GM18858 (cell line): ENCODE results near the gene CDC20B.

ENCODE experiments used
- ATAC-seq: cut with Tn5 transposase; IDR thresholded peaks from one replicate; pipeline ENCODE4 v1.9.1; 2021; ENCODE audit not compliant: unreplicated experiment

CDC20B gene

GRCh38 chr5:55172937-55173686 is at the start of gene CDC20B:
TSS of gene CDC20B (minus strand) at chr5:55173177. CDS start at chr5:55173000, 177 bp downstream.
- ATAC-seq: peak; percentile 70

DNA sequence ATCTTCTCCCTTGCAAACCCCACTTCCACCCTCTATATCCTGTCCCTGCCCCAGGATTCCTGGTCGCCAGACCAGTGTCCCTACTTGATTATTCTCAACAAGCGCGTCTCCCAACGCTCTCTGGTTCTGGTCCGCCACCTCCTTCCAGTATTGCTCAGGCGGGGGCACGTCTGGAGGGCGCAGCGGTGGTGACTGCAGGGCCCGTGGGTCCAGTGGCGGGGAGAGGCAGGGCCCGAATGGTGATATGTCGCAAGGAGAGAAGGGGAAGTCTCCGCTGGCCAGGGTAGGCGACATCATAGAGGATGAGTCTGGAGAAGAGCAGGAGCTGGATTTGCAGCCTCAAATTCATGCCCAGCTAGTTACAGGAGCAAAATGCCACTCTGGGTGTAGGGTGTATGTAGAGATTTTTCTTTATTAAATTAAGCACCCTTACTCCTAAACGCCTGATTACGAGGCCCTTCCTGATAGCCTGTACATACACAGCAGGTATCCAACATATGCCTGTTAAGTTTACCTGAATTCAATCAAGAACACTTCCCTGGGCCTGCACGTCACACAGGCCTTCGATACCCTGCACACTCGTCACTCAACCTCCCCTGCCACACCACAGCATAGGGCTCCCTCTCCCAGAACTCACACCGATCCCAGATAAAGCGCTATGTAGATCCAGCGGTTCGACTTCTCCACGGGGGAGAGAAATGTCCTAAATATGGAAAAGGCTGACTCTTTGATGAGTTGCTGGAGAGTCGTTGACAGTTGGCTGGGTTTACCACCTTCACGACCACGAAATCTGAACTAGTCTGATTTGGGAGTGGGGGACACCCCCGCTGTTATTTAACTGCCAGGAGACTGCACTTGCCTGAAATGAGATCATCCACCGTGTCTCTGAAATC is 49.4 kb upstream of the CDC20B start:
- no peak for ATAC-seq

- ATAC-seq: no peak
These were observed 47.6 kb upstream of the CDC20B start for GRCh38 chr5:55220433-55221185.

GRCh38 chr5:55219770-55220169 is 46.8 kb upstream of the CDC20B start:
- no peak for ATAC-seq

- ATAC-seq: no peak
These were observed 46.0 kb upstream of the CDC20B start for GRCh38 chr5:55218967-55219366.

DNA sequence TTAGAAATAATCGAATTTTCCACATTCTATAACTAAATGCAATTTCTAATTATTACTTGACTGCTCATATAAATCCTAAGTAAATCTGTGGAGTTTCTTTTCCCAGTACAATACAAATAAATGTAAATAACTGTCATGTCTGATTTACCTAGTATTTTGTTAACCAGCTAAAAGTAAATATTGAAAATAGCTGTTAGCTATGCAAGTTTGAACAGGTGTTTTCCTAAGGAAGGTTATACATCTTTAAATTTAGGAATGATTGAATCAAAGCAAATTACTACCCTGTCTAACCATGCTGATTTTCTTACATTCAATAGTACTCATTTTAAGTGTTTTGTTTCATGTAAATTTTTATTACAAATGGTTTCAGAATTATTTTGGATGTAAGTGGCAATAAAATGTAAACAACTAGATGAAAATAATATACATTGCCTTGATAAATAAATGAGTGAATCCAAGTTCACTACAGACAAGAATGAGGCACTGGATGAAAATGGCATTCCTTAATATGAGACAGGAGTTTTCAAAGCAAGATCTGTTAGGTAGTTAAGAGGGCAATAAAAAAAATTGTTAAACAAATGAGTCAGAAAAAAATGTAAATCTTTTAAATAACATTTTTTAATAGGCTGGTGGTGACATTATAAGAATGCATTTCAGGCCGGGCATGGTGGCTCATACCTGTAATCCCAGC is 38.4 kb upstream of the CDC20B start:
- no peak for ATAC-seq

GRCh38 chr5:55205001-55205400 is 32.0 kb upstream of the CDC20B start:
- ATAC-seq: no peak

GRCh38 chr5:55191165-55191564 is 18.2 kb upstream of the CDC20B start:
- ATAC-seq: no peak

DNA sequence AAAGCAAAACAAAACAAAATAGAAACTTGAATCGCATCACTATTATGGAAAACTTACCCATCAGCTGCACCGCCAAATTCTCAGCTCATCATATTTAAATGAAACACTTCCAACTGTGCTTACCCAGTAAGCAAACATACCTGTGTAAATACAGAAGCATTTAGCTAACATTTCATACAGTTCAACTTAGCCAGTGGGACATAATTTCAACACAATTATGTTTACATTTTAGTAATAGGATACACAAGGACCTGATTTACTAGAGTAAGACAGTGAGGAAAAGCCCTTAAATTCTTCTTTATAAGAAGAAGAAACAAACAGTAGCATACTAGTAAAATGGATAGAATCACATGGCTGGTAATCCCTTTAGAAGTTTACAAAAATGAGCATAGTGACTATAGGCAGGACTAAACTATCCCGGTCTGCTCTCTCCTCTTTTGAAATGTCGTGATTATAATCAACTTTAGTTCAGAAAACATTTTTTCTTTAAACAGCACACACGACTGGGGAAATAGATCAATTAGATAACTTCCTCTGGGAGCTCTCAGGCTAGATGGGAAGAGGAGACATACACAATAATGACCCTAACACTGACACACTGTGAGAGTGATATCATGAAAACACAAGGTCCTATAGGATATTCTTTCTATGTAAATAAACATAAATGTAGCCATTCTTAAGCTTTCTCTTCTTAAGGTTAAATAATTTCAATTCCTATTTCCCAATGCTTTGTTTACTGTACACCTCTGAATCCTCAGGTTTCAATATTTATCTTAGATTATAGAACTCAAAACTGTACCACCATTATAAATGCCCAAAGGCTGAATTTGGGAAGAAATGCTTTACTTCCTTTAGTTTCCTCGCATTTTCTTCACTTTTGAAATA is 15.9 kb upstream of the CDC20B start:
- ATAC-seq: no peak

GRCh38 chr5:55187370-55187769 is 14.4 kb upstream of the CDC20B start:
- no peak for ATAC-seq

GRCh38 chr5:55180016-55180415 is 7.0 kb upstream of the CDC20B start:
- ATAC-seq: no peak

DNA sequence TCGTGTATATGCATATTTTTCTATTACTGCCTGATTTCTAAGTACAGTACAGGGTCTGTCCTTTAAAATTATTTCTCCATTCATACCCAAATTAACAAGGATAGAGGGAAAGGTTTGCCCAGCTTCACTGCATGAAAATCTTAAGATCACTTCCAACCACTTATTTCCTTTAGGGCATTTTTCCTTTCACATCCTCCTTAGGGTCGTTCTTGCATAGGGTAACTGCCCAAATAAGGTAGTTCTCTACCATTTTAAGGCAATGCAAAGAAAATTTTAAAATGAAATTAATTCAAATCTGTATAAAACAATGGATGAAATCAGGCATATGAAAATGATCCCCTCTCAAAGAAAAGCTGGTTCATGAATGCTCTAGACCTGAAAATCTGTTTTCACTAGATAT is 4.1 kb upstream of the CDC20B start:
- no peak for ATAC-seq

DNA sequence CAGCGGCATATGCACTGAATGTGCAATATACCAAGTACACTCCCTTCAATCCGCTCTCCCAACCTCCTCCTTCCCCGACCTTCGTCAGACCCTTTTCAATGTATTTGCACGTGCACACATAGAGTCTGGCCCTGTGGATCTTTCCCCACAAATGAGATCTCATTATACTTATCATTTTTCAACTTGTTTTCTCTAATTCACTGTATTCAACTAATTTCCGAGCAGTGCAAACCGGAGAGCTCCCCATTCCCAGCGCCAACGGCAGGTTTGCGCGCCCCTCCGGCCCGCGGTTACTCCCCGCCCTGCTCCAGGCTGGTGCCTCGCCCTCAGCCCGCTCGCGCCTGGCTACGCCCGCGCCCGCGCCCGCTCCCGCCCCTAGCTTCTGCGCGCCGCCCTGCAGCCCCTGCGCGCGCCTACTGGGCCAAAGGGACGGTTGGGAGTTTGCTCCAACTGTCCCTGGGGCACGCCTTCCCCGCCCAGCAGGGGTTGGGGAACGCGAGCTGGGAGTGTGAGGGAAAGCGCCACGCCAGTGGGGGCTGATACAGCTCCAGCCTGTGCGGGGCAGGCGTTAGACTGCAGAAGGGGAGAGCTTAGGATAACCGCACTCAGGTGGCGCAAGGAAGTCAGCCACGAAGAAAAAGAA is 3.3 kb upstream of the CDC20B start:
- ATAC-seq: no peak

DNA sequence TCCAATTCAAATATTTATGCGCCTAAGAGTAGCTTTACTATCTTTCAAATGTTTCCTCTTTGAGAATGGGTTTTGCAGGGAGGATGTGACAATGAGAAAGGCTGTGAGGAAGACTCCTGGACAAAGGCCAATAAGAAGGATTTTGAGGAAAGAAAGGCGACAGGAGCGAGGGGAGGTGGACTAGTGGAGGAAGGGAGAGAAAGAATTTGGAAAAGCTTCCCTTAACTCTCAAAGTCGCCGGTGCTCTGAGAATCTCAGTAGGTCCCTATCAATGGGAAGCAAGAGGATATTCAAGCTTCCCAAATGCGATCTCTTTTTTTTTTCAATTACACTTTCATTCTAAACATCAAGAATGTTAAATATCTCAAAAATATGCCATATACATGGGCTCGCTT is 2.8 kb upstream of the CDC20B start:
- no peak for ATAC-seq

DNA sequence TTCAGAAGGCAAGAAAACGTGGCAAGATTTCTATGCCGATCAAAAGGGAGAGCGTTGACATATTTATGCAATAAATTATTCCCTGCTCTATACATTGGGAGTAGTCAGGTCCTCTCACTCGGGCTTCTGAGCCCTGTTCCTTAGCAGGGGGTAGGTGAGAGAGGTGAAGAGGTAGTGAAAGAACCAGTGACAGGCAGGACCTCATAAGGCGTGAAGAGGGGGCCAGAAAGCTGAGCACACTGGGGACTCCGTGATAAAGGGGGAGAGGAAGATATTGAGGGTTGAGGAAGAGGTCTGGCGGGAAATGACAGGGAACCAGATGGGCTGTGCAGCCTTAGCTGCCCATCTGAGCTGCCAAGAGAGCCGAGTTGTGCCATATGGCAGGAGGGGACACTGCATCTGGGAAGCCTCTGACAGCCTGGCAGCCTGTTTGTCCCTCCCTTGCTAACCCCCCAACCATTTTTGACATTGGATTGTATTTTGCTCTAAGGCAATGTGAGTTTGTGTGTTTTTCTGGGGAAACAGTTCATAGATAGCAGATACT is 782 bp upstream of the CDC20B start:
- peak; percentile 7 for ATAC-seq

- peak; percentile 54 for ATAC-seq
These were observed 702 bp downstream of the CDC20B start for GRCh38 chr5:55172051-55172899.

DNA sequence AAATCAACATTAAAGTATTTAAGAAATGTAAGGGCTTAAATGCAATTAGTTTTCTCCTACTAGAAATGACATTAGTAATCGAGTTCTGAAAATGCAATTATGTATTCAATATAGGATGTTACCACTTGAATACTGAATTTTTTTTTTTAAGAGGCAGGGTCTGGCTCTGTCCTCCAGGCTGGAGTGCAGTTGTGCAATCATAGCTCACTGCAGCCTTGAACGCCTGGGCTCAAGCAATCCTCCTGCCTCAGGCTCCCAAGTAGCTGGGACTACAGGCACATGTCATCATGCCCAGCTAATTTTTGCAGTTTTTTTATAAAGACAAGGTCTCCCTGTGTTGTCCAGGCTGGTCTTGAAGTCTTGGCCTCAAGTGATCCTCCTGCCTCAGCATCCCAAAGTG is 1.5 kb downstream of the CDC20B start:
- no peak for ATAC-seq

DNA sequence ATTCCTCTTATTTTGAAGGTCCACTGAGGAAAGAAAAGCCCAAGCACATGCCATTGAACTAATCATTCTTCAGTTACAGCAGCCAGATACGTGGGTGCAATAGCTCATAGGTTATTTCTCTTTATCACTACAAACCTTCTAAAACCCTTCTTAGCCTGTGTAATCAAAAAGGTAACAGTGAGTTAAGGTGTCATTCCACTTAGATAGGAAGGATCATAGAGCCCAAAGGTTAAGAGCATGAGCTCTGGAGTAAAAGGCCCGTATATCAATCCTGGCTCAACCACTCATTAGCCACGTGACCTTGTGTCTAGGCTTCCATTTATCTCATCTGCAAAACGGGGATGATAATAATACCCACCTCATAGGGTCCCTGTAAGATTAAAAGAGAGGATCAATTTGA is 10.3 kb downstream of the CDC20B start:
- no peak for ATAC-seq
